Hematopoietic multipotent progenitor cell treated with erythropoietin and hydrocortisone succinate and interleukin-3 and kit ligand, for 17 days (in vitro differentiated cells): ENCODE results near the gene OGFOD3.
"Not testable (repeated sequence)": the region's sequence is repeated elsewhere in the genome, so short reads cannot be mapped to it uniquely, and the experiment has no call there.

Source experiments
- DNase-seq: peaks from one replicate; pipeline ENCODE4 v3.0.0-alpha.2; 2015; ENCODE audit warnings: low spot score

Gene OGFOD3, protein sequence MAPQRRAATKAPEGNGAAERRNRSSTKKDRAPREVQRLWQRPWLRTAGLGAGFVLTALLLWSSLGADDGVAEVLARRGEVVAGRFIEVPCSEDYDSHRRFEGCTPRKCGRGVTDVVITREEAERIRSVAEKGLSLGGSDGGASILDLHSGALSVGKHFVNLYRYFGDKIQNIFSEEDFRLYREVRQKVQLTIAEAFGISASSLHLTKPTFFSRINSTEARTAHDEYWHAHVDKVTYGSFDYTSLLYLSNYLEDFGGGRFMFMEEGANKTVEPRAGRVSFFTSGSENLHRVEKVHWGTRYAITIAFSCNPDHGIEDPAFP

DNA sequence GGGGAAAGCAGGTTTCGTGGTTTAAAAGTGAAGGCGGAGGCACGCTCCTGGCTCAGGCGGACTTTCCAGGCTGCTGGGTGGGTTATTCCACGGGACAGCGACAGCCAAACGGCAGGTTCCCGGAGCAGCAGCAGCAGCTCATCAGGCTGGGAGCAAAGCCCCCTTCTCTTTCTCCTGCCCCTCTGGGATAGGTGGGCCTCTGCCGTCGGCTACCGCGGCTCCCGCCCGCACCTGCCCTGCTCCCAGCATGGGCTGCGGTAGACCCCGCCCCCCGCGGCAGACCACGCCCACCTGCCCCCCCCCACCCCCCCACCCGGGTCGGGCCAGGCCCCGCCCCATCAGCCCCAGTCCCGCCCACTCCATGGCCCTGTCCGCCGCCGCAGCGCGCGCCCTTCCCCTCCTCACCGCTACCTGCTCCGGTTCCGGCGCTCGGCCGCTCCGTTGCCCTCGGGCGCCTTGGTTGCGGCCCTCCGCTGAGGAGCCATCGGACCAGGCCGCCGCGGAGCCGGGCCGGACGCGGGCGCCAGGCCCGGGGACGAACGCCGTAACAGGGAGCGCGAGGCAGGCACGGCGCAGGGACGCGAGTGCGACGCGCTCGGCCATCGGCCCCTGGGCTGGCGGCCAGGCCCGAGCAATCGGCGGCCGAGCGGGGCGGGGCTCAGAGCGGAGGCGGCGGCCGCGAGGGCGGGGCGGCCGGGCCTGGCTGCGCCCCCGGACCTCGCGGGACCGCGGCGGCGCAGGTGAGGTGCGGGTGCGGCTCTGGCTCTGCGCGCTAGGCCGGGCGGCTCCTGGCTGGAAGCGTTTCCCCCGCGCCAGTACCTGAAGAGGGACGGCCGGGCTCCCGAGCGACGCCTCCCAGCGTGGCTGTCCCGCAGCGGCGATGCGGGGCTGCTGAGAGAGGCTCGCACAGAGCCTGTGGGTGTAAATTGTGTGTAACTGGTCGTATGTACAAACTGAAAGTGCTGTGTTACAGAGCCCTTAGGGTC lies at the start of gene OGFOD3, which contains the start of gene HEXD:
Gene OGFOD3 (minus strand): TSS at position 586 of the 986 bp plus-strand sequence. CDS start 101 bp downstream, at position 485.
Gene HEXD (plus strand): TSS at position 347 of the 986 bp plus-strand sequence. CDS start 1,453 bp downstream, outside the sequence.
- peak; percentile 94 for DNase-seq

DNA sequence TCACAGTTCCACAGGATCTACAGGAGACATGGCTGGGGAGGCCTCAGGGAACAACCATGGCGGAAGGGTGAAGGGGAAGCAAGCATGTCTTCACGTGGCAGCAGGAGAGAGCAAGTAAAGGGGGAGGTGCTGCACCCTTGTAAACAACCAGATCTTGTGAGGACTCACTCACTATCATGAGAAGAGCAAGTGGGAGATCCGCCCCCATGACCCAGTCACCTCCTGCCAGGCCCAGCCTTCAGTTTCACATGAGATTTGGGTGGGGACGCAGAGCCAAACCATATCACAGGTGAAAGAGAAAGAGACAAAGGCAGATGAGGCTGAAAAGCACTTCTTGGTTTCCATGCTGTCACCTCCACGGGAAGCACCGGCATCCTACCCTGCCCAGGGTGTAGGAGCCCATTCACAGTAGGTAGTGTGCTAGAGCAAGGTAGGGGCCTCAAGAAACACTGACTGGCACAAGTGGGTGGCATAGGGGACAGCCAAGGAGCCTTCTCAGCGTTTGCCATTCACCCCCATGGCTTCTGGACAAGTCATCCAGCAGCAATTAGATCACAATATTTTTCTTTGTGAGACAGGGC lies 46.7 kb upstream of the OGFOD3 start:
- DNase-seq: peak; percentile 84

DNA sequence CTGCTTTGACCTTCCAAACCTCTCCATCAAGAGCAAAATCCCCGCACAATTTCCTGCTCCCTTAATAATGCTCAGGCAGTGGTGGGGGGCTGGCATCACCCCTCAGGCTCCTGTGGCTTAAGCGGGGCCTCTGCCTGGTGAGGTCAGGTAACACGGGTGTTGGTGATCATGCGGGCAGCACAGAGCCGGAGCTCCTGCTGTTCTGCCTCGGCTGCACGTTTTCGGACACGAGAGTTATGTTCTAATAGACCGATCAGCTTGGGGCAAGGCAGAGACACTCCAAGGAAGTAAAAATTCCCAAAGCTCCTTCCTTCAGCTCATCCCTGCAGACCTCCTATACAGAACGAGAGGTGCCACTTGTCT lies 46.2 kb upstream of the OGFOD3 start:
- DNase-seq: no peak

DNA sequence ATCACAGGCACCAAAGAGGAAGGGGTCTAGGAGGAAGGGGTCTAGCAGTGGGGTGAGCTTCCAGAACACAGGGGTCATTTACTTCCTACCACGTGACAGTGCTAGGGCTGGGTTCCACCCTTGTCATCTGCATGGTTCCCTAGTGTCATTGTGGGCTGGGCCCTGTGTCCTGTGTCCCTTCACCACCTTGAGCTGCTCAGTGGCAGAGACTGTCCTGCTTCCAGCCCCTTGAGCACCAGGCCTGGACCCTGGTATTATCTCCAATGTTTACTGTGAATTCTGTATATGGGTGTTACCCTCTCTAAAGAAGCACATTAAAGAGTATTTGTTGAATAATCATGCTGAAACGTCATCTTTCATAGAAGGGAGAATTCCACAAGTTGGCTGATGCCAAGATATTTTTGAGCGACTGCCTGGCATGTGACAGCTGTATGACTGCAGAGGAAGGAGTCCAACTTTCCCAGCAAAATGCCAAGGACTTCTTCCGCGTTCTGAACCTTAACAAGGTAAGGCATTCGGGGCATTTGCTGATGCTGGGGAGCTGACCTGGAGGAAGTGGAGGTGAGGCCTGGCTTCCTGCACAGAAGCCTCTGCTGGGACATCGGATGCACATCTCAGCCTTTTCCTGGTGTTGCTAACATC lies 45.7 kb upstream of the OGFOD3 start:
- peak; percentile 72 for DNase-seq

DNA sequence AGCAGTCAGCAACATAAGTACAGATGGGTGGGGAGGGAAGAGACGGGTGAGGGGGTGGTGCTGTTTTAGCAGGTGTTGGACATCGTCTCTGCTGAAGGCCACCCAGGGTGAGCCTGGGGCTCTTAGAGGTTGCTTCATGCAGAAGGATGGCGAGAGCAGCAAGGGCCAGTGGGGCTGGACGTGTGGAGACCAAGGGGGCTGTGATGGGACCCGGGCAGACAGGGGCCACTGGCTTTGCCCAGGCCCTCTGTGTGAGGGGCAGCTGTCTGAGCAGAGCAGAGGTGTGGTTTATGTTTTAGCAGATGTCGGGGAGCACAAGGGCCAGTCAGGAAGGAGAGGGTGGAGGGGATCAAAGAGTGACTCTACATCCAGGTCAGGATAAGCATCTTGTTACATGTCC lies 45.0 kb upstream of the OGFOD3 start:
- DNase-seq: peak; percentile 68

DNA sequence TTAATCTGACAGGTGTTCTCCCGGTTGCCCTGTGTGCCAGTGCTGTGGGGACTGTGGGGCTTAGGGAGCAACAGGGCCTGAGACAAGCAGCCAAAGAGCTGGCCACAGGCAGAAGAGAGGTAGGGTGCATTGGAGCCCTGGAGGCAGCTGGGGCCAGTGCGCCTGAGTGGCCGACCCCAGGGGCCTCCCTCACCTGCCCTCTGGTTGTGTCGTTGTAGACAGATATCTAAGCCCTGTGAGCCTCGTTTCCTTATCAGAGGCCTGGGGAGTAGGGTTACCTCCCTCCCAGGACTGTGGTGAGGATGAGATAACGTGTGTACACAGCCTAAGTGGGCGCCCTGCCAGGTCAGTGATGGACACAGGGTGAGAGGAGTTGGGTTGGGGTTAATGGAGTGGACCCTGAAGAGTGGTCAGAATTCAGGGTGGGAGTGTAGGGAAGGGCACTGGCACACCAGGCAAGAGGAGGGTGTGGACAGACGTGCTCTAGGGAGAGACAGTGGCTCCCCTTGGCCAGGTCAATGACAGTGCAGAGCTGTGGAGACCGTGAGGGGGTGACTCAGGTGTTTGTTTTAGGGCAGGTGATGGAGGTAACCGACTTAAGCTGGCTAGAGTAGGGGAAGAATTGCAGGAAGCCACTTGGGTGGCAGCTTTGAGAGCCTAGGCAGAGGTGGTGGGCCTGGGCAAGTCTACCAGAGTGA lies 43.6 kb upstream of the OGFOD3 start:
- DNase-seq: peak; percentile 96

DNA sequence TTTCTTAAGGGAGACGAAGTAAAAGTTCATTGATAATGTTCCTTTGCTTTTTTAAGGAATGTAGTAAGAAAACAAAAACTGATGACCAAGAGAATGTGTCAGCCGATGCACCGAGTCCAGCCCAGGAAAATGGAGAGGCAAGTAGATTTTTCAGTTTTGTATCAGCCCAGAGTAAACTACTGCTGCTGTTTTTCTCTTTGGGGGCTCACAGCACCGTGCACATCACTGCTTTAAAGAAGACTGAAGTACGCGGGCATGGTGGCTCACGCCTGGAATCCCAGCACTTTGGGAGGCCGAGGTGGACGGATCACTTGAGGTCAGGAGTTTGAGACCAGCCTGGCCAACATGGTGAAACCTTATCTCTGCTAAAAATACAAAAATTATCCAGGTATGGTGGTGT lies 41.5 kb upstream of the OGFOD3 start:
- peak; percentile 39 for DNase-seq

DNA sequence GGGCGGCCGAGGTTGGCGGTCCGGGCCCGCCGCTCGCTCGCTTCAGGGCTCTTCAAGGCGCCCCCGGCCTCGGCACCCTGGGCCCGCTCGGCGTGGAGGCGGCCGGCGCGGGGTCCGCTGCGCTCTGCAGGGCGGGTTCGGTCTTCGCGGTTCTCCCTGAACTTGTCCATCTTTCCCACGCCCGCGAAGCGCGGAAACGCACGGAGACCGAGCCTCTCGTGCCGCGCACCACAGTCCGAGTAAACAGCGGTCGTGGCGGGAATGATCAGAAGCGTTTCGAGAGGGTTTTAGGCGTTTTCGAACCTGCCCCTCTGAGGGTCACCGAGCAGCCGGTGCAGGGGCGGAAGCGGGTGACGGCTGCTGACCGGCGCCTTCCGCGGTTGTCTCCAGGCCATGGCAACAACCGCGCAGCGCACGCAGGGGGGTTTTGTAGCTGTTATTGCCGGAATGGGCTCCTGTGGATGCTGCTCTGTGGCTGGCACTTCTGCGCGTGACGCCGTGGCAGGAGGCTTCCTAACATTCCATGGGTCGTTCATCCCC lies 40.6 kb upstream of the OGFOD3 start:
- no peak for DNase-seq

DNA sequence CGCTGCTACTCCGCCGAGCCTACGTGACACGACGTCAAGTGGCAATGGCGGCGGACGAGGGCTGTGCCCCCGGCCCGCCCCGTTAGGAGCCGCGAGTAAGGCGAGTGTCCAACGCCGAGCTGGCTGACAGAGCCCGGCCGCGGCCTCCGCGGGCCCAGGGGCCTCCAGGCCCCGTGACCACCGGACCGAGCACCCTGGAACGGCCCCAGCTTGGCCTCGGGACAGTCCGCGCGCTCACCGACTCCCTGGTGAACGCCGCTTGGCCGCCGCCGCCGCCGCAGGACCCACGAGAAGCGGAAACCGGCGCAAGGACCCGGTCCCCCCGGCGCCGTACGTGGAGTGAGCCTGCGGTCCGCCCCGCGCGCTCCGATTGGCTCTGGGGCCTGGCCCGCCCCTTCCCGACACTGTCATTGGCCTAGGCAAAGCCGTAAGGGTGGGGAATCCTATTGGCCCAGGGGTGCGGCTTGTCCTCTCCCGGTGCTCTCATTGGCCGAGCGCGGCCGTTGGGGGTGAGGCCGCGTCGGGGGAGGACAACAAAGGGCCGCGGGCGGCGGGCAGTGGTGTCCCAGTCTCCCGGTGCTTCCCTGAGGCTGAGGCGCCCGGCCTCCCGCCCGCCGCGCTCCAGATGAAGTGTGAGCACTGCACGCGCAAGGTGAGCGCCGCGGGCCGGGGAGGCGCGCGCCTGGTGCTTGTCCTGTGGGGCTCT lies 39.9 kb upstream of the OGFOD3 start, which contains the start of gene NARF:
Gene NARF (plus strand): TSS at position 563 of the 706 bp plus-strand sequence. CDS start 63 bp downstream, at position 626.
- peak; percentile 99 for DNase-seq

DNA sequence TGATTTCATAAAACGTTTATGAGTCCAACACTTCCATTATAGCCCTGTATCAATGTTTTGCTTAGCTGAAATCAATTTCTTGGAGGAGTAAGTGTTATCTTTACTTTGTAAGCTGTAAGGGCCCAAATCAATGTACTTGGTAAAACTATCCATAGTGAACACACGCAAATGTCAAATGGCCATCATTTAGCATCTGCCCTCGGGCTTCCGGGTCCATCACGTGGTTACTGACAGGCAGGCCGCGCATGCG lies 39.5 kb upstream of the OGFOD3 start:
- peak; percentile 97 for DNase-seq

DNA sequence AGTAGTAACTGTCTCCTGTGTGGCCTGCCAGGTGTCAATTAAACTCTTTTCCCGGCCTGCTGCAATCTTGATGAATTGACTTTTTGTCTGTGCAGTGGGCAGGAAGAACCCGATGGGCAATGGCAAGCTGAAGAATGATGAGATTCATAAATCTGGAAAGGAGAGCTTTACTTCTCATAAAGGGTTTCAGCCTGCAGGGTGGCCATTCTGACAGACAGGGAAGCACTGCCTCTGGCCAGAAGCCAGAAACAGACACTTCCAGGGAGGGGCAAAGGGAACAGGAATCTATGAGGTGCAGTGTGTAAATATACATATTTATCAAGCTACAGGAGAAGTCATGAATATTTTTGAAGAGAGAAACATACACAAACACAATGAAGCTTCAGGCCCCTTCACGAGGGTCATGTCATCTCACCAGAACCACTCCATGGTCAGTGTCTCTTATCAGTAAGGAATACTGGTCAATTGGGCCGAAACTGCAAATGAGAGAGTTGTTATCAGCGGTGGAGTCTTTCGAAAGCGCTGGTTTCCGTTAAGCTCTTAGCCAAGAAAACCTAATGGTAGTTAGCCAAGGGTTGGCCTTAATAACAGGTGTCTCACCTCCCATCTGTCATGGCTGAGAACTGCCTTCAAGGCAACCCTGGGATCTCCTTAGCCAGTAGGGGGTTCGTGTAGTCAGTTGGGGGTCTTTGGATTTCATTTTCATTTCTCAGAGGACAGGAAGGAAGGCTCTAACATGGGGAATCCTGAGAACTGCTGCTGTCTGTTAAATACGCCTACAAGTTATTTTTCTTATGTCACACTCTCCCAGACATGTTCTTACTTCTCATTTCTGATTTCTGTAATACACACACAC lies 38.9 kb upstream of the OGFOD3 start:
- peak; percentile 61 for DNase-seq

DNA sequence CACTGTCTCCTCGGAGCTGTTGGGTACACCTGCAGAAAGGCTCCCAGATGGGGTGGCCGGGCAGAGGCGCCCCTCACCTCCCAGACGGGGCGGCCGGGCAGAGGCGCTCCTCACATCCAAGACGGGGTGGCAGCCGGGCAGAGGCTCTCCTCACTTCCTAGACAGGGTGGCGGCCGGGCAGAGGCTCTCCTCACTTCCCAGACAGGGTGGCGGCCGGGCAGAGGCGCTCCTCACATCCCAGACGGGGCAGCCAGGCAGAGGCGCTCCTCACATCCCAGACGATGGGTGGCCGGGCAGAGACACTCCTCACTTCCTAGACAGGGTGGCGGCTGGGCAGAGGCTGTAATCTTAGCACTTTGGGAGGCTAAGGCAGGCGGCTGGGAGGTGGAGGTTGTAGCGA lies 35.3 kb upstream of the OGFOD3 start:
- not testable (repeated sequence) for DNase-seq

DNA sequence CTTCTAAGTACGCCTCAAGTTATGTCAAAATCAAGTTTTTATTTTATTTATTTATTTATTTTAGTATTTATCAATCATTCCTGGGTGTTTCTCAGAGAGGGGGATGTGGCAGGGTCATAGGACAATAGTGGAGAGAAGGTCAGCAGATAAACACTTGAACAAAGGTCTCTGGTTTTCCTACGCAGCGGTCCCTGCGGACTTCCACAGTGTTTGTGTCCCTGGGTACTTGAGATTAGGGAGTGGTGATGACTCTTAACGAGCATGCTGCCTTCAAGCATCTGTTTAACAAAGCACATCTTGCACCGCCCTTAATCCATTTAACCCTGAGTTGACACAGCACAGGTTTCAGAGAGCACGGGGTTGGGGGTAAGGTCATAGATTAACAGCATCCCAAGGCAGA lies 34.8 kb upstream of the OGFOD3 start:
- not testable (repeated sequence) for DNase-seq

DNA sequence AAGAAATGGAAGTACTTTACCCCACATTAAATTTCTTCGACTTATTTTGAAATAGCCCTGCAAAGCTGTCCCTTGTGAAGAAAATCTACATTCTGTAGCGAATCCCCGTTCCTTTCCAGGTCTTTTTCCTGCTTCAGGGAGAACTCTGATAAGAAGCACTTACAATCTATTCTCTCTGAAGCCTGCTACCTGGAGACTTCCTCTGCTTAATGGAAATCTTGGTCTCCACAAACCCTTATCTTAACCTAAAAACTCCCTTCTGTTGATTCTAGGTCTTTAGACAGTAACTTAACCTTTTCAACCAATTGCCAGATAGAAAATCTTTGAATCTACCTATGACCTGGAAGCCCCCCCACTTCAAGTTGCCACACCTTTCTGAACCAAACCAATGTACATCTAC lies 33.8 kb upstream of the OGFOD3 start:
- DNase-seq: peak; percentile 9

DNA sequence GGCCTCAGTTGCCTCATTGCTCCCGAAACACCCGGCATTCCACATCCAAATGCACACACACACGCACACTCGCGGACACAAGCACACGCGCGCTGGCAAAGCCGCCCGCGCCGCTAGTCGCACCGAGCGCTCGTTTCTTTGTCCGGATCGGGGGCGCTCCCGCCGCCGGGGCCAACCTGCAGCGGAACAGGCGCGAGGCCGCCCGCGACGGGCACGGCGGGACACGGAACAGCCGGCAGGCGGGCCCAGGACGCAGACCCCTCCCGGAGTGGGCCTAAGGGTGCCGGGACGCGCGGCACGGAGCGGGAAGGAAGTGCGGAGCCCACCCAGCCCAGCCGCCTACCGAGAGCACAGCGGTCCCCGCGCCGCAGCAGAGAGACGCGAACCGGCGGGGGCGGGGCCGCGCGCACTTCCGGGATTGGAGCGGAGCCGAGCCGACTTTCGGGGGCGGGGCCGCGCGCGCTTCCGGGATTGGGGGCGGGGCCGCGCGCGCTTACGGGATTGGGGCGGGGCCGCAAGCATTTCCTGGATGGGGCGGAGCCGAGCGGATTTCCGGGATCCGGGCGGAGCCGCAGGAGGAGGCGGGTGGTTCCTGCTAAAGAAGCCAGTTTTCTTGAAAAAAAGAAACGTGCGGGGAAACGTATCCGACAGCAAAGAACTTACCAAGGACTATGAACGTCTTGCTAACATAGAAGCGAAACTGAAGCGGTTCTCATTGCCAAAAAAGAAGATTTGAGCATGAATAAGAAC lies 32.1 kb upstream of the OGFOD3 start, which contains the start of gene CYBC1:
Gene CYBC1 (minus strand): TSS at position 396 of the 750 bp plus-strand sequence. CDS start 1,498 bp downstream, outside the sequence.
- peak; percentile 95 for DNase-seq

DNA sequence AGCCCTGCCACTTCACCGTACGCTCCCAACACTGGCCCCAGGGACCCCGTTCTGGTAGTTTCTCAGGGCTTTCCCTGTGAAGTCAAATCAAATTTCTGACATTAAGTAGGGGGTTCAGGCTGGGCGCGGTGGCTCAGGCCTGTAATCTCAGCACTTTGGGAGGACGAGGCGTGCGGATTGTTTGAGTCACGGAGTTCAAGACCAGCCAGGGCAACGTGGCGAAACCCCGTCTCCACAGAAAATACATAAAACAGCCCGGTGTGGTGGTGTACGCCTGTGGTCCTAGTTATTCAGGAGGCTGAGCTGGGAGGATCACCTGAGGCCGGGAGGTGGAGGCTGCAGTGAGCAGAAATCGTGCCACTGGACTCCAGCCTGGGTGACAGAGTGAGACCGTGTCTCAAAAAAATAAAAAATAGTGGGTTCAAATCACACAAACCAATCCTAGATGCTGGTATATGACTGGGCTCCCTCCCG lies 31.5 kb upstream of the OGFOD3 start:
- DNase-seq: peak; percentile 9

DNA sequence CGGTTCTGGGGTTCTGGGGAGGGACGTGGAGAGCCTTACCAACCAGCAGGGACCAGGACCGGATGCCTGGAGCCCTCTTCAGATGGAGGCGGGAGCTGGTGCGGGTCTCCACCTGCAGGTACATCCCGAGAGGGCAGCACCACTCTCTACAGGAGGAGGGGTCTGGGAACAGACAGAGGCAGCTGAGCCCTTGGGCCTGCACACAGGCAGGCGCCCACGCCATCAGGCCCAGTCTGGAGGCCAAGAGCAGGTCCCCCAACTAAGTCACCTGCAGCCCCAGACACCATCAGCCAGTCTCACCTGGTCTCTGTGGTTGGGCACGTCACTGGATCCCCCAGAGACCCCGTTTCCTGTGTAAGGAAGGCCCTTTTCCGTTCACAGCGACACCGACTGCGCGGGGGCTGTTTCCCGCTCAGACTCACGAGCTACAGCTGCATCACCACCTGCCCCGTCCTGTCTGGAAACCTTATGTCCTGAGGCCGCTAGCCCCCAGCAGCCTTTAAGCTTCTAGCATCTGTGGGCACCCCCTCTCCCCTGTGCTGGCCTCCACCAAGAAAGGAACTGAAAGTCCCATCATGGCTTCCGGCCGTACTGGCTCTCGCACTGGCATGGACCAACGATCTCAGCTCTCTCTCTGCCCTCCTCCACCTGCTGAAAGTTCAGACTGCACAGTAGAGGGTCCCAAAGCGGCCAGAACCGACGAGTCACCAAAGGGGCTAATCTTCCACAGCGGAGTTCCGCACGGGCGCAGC lies 30.9 kb upstream of the OGFOD3 start:
- DNase-seq: no peak

DNA sequence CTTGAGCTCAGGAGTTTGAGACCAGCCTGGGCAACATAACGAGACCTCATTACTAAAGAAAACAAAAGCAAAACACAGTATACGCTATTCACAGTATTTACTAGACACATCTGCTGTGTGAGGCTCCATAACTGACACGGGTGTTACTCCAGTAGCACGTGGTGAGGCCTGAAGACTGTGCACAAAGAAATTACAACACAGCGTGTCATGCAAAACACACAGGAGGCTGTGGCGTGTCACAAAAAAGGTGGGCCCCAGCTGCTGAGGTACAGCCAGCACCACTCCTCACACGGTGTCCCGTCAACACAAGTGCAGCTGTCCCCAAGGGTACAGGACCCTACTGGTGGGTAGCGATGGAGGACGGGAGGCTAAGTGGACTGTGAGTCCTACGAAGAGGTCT lies 29.5 kb upstream of the OGFOD3 start:
- DNase-seq: no peak
